ENCODE measurements around the gene TMEM121B.

TMEM121B gene

DNA sequence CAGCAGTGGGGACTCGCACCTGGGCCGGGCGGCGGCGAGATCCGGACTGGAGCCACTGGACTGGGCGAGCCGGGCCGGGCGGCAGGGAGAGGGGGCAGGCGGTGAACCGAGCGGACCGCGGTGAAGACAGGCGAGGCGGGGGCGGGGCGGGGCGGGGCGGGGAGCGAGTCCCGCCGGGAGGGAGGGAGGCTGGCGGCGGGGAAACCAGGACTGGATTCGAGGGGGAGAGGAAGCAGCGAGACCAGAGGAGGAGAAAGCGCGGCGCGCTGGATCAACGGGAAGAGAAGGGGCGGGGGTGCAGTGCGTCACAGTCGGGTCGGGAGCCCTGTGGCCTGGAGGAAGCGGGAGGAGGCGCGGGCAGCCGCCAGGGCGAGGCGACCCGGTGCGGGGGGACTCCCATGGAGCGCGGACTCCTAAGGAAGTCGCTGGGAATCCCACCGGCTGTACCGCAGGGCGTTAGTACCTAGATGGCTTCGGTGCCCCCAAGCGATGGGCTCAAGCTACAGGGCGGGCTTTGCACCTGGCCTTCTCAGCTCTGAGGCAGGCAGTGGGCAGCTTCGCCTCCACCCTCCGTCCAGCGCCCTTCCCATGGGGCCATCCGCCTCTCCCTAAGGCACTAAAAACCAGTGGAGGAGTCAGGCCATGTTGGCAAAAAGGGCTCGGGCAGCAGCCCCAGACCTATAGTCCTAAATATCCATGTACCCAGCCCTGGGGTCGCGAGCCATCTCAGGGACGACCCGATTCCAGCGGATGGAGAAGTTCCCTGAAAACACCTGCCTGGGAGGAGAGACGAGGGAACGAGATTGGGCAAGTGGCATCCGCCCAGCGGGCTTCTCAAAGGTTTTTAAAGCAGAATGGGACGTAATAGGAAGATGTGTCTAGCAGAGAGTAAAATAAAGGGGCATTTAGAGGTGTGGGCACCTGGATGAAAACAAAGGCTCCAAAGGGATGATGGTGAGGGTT is at the start of gene TMEM121B:
TSS of gene TMEM121B (minus strand) at position 128 of the 963 bp plus-strand sequence. CDS start 233 bp downstream, outside the sequence.
- Histone ChIP-seq H2AFZ (ENCODE audit: low read length) (no peak within 1 kb of the TSS), H3K9ac (ENCODE audit: low read depth, low read length, poor library complexity, severe bottlenecking) (no peak within 1 kb of the TSS), H3K79me2 (ENCODE audit: insufficient read depth, low read length) (no peaks in the 10 kb centered on the region), H3K9me2 (replicated peaks; ENCODE audit: low read depth, low read length) (no peaks in the 10 kb centered on the region), H3K36me3 (ENCODE audit: insufficient read depth, low read length) (no peaks in the 10 kb centered on the region), H3F3A (ENCODE audit: low read depth) (peaks cover 8% of the 10 kb centered on the region; the same call in 1 of the 2 replicates), H3K4me1 (ENCODE audit: insufficient read depth, low read length, poor library complexity, severe bottlenecking) (peaks cover 27% of the 10 kb centered on the region), H3K4me3 (ENCODE audit: low read length, poor library complexity, severe bottlenecking) (peak within 1 kb of the TSS; percentile 65), H3K9me3 (ENCODE audit: insufficient read depth, low read depth, low read length) (no peaks in the 10 kb centered on the region), H3K4me2 (ENCODE audit: low read depth, low read length, poor library complexity, severe bottlenecking) (peak within 1 kb of the TSS; percentile 57), H4K20me1 (ENCODE audit: insufficient read depth, low read length, poor library complexity, severe bottlenecking) (no peaks in the 10 kb centered on the region), H3K27me3 (ENCODE audit: insufficient read depth, low read length, poor library complexity, severe bottlenecking) (no peaks in the 10 kb centered on the region)
- TF ChIP-seq, protein P1, sequence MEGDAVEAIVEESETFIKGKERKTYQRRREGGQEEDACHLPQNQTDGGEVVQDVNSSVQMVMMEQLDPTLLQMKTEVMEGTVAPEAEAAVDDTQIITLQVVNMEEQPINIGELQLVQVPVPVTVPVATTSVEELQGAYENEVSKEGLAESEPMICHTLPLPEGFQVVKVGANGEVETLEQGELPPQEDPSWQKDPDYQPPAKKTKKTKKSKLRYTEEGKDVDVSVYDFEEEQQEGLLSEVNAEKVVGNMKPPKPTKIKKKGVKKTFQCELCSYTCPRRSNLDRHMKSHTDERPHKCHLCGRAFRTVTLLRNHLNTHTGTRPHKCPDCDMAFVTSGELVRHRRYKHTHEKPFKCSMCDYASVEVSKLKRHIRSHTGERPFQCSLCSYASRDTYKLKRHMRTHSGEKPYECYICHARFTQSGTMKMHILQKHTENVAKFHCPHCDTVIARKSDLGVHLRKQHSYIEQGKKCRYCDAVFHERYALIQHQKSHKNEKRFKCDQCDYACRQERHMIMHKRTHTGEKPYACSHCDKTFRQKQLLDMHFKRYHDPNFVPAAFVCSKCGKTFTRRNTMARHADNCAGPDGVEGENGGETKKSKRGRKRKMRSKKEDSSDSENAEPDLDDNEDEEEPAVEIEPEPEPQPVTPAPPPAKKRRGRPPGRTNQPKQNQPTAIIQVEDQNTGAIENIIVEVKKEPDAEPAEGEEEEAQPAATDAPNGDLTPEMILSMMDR (conservative IDR thresholded peaks at IDR 0.05; ENCODE audit: low read length) = no peak
- TF ChIP-seq EZH2phosphoT487 (IDR thresholded peaks at IDR 0.05; ENCODE audit: borderline replicate concordance) = no peak

DNA sequence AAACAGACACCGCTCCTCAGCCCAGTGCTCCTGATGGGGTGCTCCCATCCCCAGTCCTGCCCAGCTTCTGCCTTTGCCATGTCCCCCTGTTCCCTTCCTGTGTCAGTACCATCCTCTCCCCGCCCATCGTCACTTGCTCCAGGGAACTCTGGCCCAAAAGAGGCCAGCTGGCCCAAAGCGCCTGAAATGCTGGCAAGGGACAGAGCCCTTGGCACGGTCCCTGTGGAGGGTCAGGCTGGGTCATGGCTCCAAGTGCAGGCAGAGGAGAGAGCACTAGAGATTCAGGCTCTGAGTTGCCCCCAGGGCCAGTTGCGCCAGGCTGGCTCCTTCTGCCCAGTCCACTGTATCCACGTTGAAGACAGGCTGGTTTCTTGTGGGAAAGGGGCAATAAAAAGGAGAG is 46.3 kb upstream of the TMEM121B start:
- TF ChIP-seq EZH2phosphoT487 (IDR thresholded peaks at IDR 0.05; ENCODE audit: borderline replicate concordance) = no peak
- TF ChIP-seq, protein P1 (conservative IDR thresholded peaks at IDR 0.05; ENCODE audit: low read length) = no peak
- Histone ChIP-seq H3K9ac (ENCODE audit: low read depth, low read length, poor library complexity, severe bottlenecking) (no peak overlapping the region), H3K36me3 (ENCODE audit: insufficient read depth, low read length) (no peaks in the 10 kb centered on the region), H3K4me1 (ENCODE audit: insufficient read depth, low read length, poor library complexity, severe bottlenecking) (peaks cover 5% of the 10 kb centered on the region), H3K27me3 (ENCODE audit: insufficient read depth, low read length, poor library complexity, severe bottlenecking) (no peaks in the 10 kb centered on the region), H3F3A (ENCODE audit: low read depth) (no peaks in the 10 kb centered on the region), H3K79me2 (ENCODE audit: insufficient read depth, low read length) (no peaks in the 10 kb centered on the region), H3K9me2 (replicated peaks; ENCODE audit: low read depth, low read length) (no peaks in the 10 kb centered on the region), H3K4me2 (ENCODE audit: low read depth, low read length, poor library complexity, severe bottlenecking) (no peak overlapping the region), H4K20me1 (ENCODE audit: insufficient read depth, low read length, poor library complexity, severe bottlenecking) (no peaks in the 10 kb centered on the region), H3K9me3 (ENCODE audit: insufficient read depth, low read depth, low read length) (no peaks in the 10 kb centered on the region), H2AFZ (ENCODE audit: low read length) (no peak overlapping the region), H3K4me3 (ENCODE audit: low read length, poor library complexity, severe bottlenecking) (no peak overlapping the region)

DNA sequence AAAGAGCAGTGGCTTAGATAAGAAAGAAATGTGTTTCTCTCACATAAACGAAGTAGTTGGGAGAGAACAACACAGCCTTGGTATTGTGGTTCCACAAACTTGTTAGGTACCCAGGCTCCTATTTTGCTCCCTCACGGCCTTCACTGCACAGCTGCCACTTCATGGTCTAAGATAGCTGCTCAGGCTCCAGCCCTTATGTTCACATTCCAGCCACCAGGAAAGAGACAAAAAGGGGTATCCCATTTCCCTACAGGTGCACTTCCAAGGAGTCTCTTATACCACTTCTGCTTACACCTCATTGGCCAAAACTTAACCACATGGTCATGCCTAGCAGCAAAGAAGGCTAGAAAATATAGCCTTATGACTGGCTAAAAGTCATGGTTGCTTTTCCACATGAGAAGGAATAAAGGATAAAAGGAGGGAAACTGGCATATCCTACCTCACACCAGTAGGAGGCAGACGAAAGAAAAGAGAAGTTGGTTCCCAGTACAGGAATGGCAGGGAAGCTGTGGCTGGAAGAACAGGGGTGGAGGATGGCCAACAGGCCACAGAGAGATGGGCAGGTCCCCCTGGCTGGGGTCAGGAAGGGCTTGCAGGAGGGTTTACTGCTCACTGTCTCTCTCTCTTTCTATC is 43.3 kb upstream of the TMEM121B start:
- H3K4me1 ChIP-seq (ENCODE audit: insufficient read depth, low read length, poor library complexity, severe bottlenecking) = no peaks in the 10 kb centered on the region
- no peaks in the 10 kb centered on the region for H4K20me1 ChIP-seq (ENCODE audit: insufficient read depth, low read length, poor library complexity, severe bottlenecking)
- no peak overlapping the region for H3K4me3 ChIP-seq (ENCODE audit: low read length, poor library complexity, severe bottlenecking)
- H3K9me3 ChIP-seq (ENCODE audit: insufficient read depth, low read depth, low read length) = no peaks in the 10 kb centered on the region
- H3K79me2 ChIP-seq (ENCODE audit: insufficient read depth, low read length) = no peaks in the 10 kb centered on the region
- H3K27me3 ChIP-seq (ENCODE audit: insufficient read depth, low read length, poor library complexity, severe bottlenecking) = no peaks in the 10 kb centered on the region
- H3K36me3 ChIP-seq (ENCODE audit: insufficient read depth, low read length) = no peaks in the 10 kb centered on the region
- no peak overlapping the region for H3K4me2 ChIP-seq (ENCODE audit: low read depth, low read length, poor library complexity, severe bottlenecking)
- H3K9ac ChIP-seq (ENCODE audit: low read depth, low read length, poor library complexity, severe bottlenecking) = no peak overlapping the region
- H3K9me2 ChIP-seq (replicated peaks; ENCODE audit: low read depth, low read length) = no peaks in the 10 kb centered on the region
- H3F3A ChIP-seq (ENCODE audit: low read depth) = no peaks in the 10 kb centered on the region
- TF ChIP-seq EZH2phosphoT487 (IDR thresholded peaks at IDR 0.05; ENCODE audit: borderline replicate concordance) = no peak
- TF ChIP-seq, protein P1 (conservative IDR thresholded peaks at IDR 0.05; ENCODE audit: low read length) = peak; percentile 37; the same call in 1 of the 2 replicates
- H2AFZ ChIP-seq (ENCODE audit: low read length) = no peak overlapping the region
